HG03378 (cell line): ENCODE results near the gene APBA2.

Experiments
- ATAC-seq: cut with Tn5 transposase; IDR thresholded peaks from one replicate; pipeline ENCODE4 v1.9.1; 2021; ENCODE audit warnings: mild to moderate bottlenecking, moderate library complexity; ENCODE audit not compliant: unreplicated experiment

Gene APBA2

GRCh38 chr15:28955160-28955992, 69.6 kb downstream of the APBA2 start:
- no peak for ATAC-seq

- no peak for ATAC-seq
Observed at GRCh38 chr15:28955993-28956421, 70.2 kb downstream of the APBA2 start.

DNA sequence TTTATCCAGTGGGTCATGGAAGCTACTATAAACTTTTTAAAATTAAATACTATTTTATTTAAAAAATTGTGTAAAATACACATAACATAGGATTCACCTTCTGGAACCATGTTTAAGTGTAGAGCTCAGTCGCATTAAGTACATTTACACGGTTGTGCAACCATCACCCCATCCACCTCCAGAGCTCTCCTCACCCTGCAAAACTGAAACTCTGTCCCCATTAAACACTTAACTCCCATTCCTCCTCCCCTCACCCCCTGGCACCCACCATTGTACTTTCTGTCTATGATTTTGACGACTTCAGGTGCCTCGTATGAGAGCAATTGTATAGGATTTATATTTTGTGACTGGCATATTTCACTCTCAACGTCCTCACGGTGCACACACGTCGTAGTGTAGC, 70.7 kb downstream of the APBA2 start:
- no peak for ATAC-seq

DNA sequence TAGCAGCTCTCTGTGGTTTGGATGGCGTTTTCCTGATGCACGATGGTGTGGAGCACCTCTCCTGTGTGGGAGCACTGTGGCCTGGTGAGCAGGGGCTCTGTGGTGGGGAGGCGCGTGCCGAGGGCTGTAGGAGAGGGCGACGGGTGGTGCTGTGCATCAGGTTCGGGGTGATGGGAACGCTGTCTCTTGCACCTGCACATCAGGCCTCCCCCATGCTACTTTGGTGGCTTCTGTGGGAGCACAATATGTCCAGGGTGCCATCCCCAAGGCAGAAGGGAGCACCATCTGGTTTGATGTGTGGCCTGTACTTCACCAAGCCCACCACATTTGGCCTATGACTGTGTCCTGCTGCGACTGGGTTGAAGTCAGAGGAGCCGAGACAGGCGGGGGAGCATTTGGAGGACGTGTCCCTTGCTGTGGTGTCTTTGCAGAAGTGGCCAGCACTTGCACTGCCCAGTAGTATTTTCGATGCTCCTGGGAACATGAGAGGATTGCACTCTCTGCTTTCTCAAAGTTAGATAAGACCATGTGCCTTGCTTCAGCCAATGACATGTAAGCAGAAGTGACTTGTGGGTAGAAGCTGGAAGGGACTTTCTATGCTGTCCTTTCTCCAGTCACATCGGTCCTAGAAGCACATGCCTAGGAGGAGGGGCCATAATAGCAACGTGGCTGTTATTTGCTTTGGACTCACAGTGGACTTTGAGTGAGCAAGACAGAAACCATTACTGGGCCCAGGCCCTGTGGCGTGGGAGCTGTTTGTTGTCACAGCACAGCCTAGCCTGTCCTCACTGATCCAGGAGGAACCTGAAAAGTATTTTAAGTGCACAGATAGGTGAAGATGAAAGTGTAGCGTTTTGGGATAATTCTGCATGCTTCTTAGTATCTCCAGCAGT, 72.1 kb downstream of the APBA2 start:
- ATAC-seq = no peak

GRCh38 chr15:28959326-28959725, 73.6 kb downstream of the APBA2 start:
- no peak for ATAC-seq

GRCh38 chr15:28960979-28961378, 75.2 kb downstream of the APBA2 start:
- no peak for ATAC-seq

- ATAC-seq = no peak
Observed at GRCh38 chr15:28961391-28961790, 75.6 kb downstream of the APBA2 start.

GRCh38 chr15:28962851-28963710, 77.3 kb downstream of the APBA2 start:
- ATAC-seq = no peak

DNA sequence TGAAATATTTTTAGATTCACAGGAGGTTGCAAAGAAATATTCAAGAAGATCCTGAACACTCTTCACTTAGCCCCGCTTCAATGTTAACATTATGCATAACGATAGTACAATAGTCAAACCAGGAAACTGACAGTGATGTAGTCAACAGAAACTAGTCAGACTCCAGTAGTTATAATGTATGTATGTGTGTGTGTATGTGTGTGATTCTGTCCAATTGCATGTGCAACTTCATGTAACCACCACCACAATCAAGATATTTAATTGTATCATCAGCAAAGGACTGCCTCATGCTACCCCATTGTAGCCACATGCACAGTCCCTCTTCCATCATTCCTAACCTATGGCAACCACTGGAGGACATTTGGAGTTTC, 77.9 kb downstream of the APBA2 start:
- peak; percentile 45 for ATAC-seq

DNA sequence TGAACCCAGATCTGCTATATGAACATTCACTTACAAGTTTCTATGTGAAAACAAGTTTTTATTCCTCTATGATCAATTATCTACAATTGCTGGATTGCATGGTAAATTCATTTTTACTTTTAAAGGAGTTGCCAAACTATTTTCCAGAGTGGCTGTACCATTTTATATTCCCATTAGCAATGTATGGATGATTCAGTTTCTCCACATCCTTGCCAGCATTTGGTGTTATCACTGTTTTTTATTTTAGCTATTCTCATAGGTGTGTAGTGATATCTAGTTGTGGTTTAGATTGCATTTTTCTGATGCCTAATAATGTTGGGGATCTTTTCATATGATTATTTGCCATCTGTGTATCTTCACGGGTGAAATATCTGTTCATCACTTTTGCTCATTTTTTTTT, 78.3 kb downstream of the APBA2 start:
- ATAC-seq = no peak

DNA sequence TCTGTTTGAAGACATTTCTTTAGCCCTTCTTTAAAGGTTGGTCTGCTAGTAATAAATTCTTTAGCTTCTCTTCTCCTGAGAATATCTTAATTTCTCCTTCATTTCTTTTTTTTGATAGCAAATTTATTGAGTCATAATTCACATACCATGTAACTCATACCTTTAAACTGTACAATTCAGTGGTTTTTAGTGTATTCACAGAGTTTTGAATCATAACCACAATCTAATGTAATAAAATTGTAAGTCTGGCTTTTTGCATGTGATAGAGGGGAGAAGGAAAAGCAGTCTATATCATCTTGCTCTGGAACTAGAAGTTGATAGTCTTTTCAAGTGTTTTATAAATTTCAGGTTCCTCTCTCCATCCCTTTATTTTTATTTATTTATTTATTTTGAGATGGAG, 81.3 kb downstream of the APBA2 start:
- ATAC-seq = no peak

DNA sequence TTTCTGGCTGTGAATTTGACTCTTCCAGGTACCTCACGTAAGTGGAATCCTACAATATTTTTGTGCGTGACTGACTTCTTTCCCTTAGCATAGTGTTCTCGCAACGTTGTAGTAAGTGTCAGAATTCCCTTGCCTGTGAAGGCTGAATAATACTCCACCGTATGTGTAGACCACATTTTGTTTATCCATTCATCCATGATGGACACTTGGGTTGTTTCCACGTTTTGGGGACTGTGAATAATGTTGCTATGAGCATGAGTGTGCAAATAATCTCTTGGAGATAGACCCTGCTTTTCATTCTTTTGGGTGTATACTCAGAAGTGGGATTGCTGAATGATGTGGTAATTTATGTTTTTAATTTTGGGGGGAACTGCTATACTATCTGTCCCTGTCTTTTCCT, 82.2 kb downstream of the APBA2 start:
- no peak for ATAC-seq

DNA sequence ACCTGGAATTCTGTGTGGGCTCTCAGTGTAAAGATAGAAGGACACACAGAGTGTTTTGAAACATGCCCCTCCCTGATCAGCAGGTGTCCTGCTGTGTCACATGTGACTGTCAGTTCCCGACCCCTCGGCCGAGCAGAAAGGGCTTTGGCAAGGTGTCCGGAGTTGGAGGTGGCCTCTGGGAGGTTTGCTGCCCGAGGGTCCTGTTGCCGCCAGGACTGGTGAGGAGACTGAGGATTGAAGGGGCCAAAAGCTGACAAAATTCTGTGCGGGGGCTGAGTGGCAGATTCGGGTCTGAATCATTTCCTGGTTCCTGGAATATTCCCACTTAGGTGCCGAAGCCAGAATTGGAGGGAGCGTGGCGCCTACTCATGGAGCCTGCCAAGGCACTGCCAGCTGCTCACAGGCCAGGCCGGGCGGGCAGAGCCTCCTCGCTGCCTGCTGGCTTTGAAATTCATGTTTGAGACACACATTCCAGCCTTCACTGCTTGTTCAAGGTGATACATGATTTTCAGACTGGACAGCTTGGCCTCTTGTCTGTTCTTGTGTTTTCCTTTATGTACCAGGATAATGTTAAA, 83.8 kb downstream of the APBA2 start:
- ATAC-seq = no peak

- ATAC-seq = no peak
Observed at GRCh38 chr15:28974142-28974541, 88.4 kb downstream of the APBA2 start.

DNA sequence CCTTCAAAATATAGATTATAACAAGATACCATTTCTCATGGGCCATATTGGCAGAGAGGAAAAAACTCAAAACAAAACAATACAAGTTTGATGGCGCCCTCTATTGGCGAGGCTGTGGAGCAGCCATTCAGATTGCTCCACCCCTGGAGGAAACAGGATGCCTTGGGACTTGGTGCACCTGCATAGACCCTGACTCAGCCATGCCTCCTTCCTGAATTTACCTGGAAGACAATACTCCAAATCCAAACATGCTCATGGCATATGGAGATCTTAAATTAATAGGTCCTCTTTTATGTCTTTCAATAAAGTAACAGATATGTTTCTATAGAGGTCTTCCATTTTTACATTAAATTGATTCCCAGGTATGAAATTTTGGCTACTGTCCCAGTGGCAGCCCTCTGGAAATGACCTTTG, 90.0 kb downstream of the APBA2 start:
- no peak for ATAC-seq

DNA sequence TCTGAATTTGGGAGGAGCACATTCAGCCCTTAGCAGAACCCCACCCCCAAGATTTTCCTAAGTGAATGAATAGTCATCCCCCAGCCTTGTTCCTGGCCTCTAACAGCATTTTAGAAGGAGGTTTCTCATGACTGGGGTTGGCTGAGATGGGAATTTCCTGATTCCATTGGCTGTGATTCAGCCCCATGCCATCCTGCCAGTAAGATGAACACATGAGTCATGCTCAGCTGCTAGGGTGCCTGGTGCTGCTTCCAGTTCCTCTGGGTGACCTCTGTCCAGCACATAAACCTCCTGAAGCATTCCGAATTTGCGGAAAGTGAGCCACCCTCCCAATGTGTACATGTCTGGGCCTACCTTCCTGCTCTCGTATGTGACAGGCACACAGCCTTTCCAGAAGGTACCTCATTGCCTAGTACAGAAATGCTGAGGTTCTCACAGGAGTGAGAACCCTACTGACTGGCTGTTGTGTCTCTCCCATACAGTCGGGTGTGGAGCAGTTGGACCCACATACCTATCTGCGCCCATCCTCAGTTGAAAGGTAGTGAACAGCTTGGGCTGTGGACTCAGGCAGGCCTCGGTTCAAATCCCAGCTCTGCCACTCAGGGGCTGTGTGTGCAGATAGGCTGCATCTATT, 91.7 kb downstream of the APBA2 start:
- ATAC-seq = no peak

DNA sequence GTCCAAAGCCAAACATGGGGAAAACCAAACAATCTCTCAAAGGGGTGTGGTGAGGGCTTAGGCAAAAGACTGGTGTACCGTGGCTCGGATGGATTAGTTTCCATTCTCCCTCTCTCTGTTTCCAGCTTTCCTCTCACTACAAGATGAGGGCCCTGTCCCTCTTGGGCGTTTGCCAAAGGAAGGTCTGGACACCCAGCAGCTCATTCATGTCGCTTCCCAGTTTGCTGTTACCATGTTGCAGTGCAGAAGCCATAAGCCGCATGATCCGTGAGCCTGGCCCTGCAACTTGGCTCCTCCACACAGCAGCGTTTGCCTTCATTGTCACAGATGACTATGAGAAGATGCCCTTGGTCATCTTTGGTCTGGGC, 92.2 kb downstream of the APBA2 start:
- ATAC-seq = no peak

DNA sequence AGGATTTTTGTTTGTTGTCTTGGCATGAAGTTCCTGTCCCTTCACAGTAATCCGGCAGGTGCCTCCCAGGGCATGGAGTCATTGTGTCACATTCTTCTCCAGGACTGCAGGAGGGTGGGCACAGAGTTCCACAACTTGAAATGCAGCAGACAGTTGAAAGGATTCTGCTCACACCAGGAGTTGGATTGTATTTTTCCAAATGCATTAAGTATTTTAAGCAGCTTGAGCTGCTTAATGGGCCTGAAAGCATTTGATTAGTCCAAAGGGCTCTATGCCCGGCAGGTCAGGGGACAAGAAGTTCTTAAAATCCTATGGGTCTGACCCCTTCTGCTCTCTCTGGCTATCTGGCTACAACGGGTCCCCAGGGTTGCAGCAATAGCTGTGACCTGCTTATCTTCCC, 92.9 kb downstream of the APBA2 start:
- no peak for ATAC-seq

- ATAC-seq = no peak
Observed at GRCh38 chr15:28979208-28979841, 93.6 kb downstream of the APBA2 start.
